GM18519 (cell line): ENCODE data around the gene CCNA2.

Source experiments
- ATAC-seq: cut with Tn5 transposase; IDR thresholded peaks from one replicate; pipeline ENCODE4 v1.9.1; 2021; ENCODE audit warnings: mild to moderate bottlenecking, moderate library complexity; ENCODE audit not compliant: unreplicated experiment, low FRiP score

The CCNA2 gene

DNA sequence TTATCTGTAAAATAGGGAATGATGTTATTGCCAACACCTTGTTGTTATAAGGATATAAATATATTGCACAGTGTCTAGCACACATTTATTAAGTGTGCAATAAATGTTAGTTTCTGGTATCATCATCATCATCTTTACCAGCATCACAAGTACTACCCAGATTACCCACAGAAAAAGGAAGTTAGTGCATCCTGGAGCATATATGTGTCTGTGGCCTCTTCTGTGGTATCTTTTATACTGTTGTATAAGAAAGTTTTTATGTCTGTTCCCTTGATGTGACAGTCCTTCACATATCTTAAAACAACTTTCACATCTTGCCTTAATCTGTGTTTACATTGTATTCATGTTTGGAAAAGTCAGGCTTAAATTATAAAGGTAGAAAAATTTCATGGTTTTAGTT lies 12.6 kb downstream of the CCNA2 start:
- ATAC-seq = no peak

- no peak for ATAC-seq
Observed at GRCh38 chr4:121806411-121806810, 17.3 kb downstream of the CCNA2 start.

DNA sequence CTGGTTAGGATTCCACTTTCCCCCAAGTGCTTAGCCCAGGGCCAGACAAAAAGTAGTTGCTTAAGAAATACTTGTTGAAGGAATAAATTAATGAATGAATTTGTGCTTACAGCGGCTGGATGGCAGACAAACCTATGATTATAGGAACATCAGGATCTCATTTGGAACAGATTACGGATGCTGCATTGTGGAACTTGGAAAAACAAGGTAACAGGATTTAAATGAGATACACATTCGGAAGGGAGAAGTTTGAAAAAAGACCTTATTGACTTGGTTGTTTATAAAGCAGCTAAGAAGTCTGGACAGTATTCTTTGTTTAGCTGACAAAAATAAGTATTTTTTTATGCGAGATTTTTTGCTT lies 22.0 kb downstream of the CCNA2 start:
- ATAC-seq = no peak

DNA sequence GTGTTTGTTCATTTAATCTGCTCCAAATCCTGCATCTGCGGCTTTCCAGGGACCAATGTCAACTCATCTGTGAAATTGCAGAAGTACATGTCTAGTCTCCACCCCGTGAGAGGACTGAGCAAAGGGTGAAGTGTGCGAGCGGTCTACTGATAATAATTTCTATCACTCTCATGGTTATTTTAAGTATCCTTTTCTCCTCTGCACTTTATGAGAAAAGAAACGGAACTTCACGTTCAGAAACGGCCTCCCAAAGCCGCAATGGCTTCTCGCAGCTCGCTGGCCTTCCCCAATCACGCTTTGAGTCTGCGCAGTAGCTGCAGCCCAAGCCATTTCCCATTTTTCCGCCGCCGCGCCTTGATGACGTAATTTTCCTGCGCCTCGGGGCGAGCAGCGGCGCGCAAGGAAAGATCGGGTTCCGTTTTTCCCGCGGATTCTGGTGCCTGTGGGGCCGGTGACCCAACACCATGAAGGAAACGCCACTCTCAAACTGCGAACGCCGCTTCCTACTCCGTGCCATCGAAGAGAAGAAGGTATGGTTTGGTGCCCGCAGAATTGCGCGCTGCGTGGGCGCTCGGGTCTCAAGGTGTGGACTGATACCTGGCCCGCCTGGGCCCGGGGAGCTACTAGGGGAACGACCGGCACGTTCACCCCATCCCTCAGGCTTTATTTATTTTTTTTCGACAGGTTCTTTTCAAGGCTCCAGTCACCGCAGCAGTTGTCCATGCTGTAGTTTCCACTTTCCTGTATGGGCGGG lies 22.5 kb downstream of the CCNA2 start, which contains the start of gene EXOSC9:
TSS of gene EXOSC9 (plus strand) at position 363 of the 754 bp plus-strand sequence. CDS start at position 465, 102 bp downstream.
- peak; percentile 69 for ATAC-seq

GRCh38 chr4:121800638-121800960 lies 23.1 kb downstream of the CCNA2 start:
- peak; percentile 17 for ATAC-seq

GRCh38 chr4:121799867-121800501 lies 23.7 kb downstream of the CCNA2 start:
- no peak for ATAC-seq

DNA sequence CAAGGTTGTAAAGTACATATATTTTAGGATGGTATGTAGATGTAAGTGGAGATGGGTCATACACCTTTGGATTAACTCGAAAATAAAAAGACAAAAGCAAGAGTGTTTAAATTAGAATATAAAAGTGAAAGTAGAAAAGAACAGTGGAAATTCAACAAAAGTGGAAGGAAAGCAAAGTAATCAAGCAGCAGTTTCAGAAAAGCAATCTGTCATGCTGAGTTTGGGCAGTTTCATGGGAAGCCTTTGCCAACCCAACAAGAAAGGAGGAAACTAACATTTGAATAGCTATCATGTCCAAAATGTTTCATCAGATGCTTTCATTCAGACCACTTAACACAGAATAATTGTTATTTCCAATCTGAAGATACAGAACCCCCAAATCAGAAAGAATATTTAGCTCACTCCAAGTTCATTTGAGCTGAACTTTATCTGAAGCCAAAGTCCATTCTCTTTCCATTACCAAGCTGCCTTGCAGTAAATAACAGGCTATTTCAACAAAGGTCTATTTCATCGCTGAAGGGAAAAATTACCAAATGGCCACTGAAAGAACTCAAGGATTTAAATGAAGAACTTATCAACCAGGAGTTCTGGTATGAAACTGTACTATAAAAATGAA lies 24.4 kb downstream of the CCNA2 start:
- no peak for ATAC-seq

- no peak for ATAC-seq
Observed at GRCh38 chr4:121796283-121796682, 27.4 kb downstream of the CCNA2 start.

GRCh38 chr4:121794505-121795188 lies 29.0 kb downstream of the CCNA2 start:
- ATAC-seq = no peak

- no peak for ATAC-seq
Observed at GRCh38 chr4:121792966-121793365, 30.7 kb downstream of the CCNA2 start.

DNA sequence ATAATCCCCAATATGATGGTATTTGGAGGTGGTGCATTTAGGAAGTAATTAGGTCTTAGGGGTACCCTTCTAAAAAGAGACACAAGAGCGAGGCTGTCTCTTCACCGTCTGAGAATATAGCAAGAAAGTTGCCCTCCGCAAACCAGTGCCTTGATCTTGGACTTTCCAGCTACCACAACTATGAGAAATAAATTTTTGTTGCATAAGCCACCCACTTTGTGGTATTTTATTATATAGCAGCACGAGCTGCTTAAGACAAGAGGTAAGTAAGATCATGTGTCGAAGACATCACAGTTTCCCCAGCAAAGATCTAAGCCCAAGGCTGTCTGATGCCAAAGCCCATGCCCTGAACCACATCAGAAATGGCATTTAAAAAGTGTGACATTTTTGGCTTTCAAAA lies 32.2 kb downstream of the CCNA2 start:
- ATAC-seq = no peak

DNA sequence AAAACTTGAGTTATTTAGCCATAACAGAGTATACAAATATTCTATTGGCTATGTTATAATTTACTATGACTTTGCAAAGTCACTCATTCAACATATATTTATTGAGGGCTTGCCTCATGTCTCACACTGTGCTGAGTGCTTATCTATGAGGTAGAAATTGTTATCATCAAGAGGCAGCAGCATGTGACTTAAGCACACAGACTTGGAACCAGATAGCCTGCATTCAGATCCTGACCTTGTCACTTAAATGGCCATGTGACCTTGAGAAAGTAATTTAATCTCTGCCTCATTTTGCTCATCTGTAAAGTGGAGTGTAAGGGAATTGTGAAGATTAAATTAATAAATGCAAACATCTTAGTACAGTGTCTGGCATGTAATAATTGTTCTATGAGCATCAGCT lies 32.7 kb downstream of the CCNA2 start:
- no peak for ATAC-seq

- no peak for ATAC-seq
Observed at GRCh38 chr4:121789960-121790829, 33.5 kb downstream of the CCNA2 start.

DNA sequence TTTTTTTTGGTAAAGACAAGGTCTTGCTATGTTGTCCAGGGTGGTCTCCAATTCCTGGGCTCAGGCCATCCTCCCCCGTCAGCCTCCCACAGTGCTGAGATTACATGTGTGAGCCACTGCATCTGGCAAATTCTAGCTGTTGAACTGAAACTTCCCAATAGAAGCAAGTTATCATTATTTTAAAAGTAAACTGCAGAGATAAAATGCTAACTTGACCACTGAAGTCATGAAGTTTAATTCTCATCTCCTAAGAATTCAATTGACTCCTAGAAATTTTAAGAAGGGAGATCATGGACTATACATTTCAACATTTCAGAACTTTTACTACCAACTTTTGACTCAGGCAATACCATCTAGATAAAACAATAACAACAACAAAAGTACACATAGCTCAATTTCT lies 34.2 kb downstream of the CCNA2 start:
- ATAC-seq = no peak

DNA sequence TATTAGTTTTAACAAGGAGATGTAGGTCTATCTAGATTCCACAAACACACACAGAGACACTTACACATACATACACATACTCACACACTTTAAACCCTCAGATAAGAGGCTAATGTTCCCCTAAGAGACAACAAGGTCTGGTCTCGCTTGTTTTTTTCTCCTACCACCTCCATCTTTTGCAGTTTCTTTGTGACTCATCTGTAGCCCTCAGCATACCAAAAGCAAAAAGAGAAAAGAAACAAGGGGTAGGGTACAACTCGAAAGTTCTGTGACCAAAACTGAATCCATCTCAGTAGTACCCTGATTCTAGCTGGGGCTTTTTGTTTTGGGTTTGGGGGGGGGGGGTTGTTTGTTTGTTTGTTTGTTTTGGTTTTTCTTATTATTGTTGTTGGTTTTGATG lies 34.8 kb downstream of the CCNA2 start:
- peak; percentile 86 for ATAC-seq

DNA sequence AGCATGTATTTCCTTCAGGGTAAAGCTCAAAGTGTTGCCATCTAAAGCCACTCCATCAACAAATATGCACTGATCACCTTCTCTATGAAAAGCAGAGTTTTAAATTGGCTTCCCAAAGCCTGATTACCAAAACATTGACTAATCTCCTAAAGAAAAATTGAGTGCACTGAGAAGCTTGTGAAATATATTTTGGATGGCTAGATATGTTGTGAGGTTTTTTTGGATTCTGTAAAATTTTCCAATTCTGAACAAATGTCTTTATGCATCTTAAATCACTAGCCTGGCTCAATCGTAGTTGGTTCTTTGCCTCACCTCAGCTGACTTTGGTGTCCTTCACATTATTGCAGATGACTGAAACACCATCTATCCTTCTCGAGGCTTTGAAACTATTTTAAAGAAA lies 37.5 kb downstream of the CCNA2 start:
- ATAC-seq = no peak

GRCh38 chr4:121785479-121785878 lies 38.2 kb downstream of the CCNA2 start:
- no peak for ATAC-seq

DNA sequence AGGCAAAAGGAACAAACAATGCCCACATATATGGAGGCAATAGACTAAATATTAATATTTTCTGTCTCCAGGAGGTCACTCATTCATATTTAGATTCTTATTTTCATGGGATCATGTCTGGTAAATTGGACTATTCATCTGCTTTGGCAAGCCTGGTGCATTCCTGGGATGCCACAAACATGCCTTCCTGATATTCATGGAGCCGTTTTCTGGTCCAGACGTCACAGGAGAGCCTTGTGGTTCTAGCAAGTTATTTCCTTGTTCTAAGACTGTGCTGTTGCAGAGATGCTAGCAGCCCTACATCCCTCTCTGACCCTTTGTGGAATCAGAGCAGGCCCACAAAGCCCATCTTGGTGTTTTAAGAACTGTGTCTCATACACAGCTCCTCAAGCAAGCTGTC lies 38.7 kb downstream of the CCNA2 start:
- no peak for ATAC-seq

- no peak for ATAC-seq
Observed at GRCh38 chr4:121784401-121784800, 39.3 kb downstream of the CCNA2 start.

- ATAC-seq = no peak
Observed at GRCh38 chr4:121783210-121783609, 40.5 kb downstream of the CCNA2 start.
